A549 (cell line): ENCODE data around the gene ZNF292. TPM values are rescaled to one million over a fixed set of nuclear protein-coding genes. Genes with fewer than 3 reads are reported as not detected.

ENCODE experiments used
- ATAC-seq, 2 experiments: fragments of 200-7000 bp in 1 of 2; fragments of >200 bp in 1 of 2; cut with Nextera tagmentation in 1 of 2; cut with Tn5 transposase in 1 of 2; 3 replicates each; pipeline versions ENCODE4 v1.8.0 to v1.9.1; 2018 to 2020; ENCODE audit warnings: mild to moderate bottlenecking in 1 of 2, moderate library complexity in 1 of 2
- CTCF ChIA-PET: fragments of 300-600 bp; sonication (Branson Sonifier 250); formaldehyde crosslinking; extraction: SDS; loops from one replicate; lab custom pipeline; 2021; ENCODE audit warnings: antibody characterized with exemption, inconsistent platforms; lab: Yijun Ruan, JAX
- POLR2A ChIA-PET: fragments of 350-600 bp; formaldehyde crosslinking; extraction: SDS; loops from one replicate; lab custom pipeline; 2021; ENCODE audit warnings: antibody characterized with exemption, inconsistent platforms; lab: Yijun Ruan, JAX
- DNase-seq, 2 experiments: peaks; one replicate each; pipeline versions ENCODE4 v3.0.0 to v3.0.0-alpha.2; 2011 to 2016; ENCODE audit warnings: low read depth in 1 of 2, low spot score in 1 of 2
- FAIRE-seq: peaks from 2 replicates; lab custom pipeline; 2011; peaks lifted over from hg19 to GRCh38; lab: Jason Lieb, UNC
- H3K27ac ChIP-seq, 2 experiments: fragments of >200 bp; sonication (Bioruptor Twin); formaldehyde crosslinking; 3 replicates each; pipeline ENCODE4 v1.5.1; 2016 to 2017
- H3K4me1 ChIP-seq: fragments of >200 bp; sonication (Bioruptor Twin); formaldehyde crosslinking; 3 replicates; pipeline ENCODE4 v1.6.1; 2016
- H3K4me2 ChIP-seq: fragments of >200 bp; sonication (Bioruptor Twin); formaldehyde crosslinking; 3 replicates; pipeline ENCODE4 v1.6.1; 2016
- H3K4me3 ChIP-seq: fragments of >200 bp; sonication (Bioruptor Twin); formaldehyde crosslinking; 3 replicates; pipeline ENCODE4 v1.5.1; 2016
- H3K9me3 ChIP-seq: fragments of >200 bp; sonication (Bioruptor Twin); formaldehyde crosslinking; 3 replicates; pipeline ENCODE4 v1.6.1; 2016
- ATOH8 ChIP-seq: fragments of 250-450 bp; sonication (Bioruptor Pico); IDR thresholded peaks from 2 replicates; pipeline ENCODE4 v1.5.0; 2020; ENCODE audit warnings: low read depth, mild to moderate bottlenecking, moderate library complexity
- BHLHE40 ChIP-seq: IDR thresholded peaks from 2 replicates; pipeline ENCODE4 v1.6.1; 2012; ENCODE audit warnings: low read depth, low read length, inconsistent platforms
- CBX8 ChIP-seq: fragments of 200-600 bp; sonication (generic); IDR thresholded peaks from 2 replicates; pipeline ENCODE4 v1.6.1; 2016
- CHD4 ChIP-seq: fragments of 200-600 bp; sonication (generic); IDR thresholded peaks from 2 replicates; pipeline ENCODE4 v1.6.1; 2016; ENCODE audit warnings: antibody characterized with exemption, mild to moderate bottlenecking, borderline replicate concordance
- EHF ChIP-seq: fragments of 250-450 bp; sonication (Bioruptor Pico); IDR thresholded peaks from 2 replicates; pipeline ENCODE4 v1.5.0; 2020; ENCODE audit warnings: mild to moderate bottlenecking
- ESRRA ChIP-seq: fragments of 150-350 bp; IDR thresholded peaks from 2 replicates; pipeline ENCODE4 v1.6.1; 2014; ENCODE audit warnings: mild to moderate bottlenecking, low read length, borderline replicate concordance
- FOSB ChIP-seq: fragments of 250-450 bp; sonication (Bioruptor Pico); IDR thresholded peaks from 2 replicates; pipeline ENCODE4 v1.5.0; 2020; ENCODE audit warnings: mild to moderate bottlenecking, moderate library complexity
- FOXS1 ChIP-seq: fragments of 250-450 bp; sonication (Bioruptor Pico); IDR thresholded peaks from 2 replicates; pipeline ENCODE4 v1.5.0; 2020; ENCODE audit warnings: mild to moderate bottlenecking, moderate library complexity
- HEYL ChIP-seq: fragments of 250-450 bp; sonication (Bioruptor Pico); IDR thresholded peaks from 2 replicates; pipeline ENCODE4 v1.8.0; 2021; ENCODE audit warnings: mild to moderate bottlenecking, moderate library complexity
- MAFK ChIP-seq: fragments of 450-650 bp; IDR thresholded peaks from 2 replicates; pipeline ENCODE4 v1.6.1; 2014; ENCODE audit not compliant: partially characterized antibody
- MYC ChIP-seq: IDR thresholded peaks from 2 replicates; pipeline ENCODE4 v1.6.1; 2012; ENCODE audit warnings: mild to moderate bottlenecking, inconsistent platforms, low read length, improper control_type of control experiment, borderline replicate concordance
- PBX3 ChIP-seq: IDR thresholded peaks from 2 replicates; pipeline ENCODE4 v1.6.1; 2012
- POLR2A ChIP-seq: IDR thresholded peaks from 2 replicates; pipeline ENCODE4 v1.6.1; 2012; ENCODE audit warnings: mild to moderate bottlenecking, low read length
- RAD21 ChIP-seq, 2 experiments: fragments of >200 bp in 1 of 2; sonication (Bioruptor Twin) in 1 of 2; formaldehyde crosslinking in 1 of 2; IDR thresholded peaks in 1 of 2; conservative IDR thresholded peaks in 1 of 2; 2 replicates in 1 of 2; 3 replicates in 1 of 2; pipeline ENCODE4 v1.6.1; 2012 to 2018; ENCODE audit warnings: inconsistent platforms in 1 of 2
- SMC3 ChIP-seq: fragments of >200 bp; sonication (Bioruptor Twin); formaldehyde crosslinking; IDR thresholded peaks from 3 replicates; pipeline ENCODE4 v1.6.1; 2018; ENCODE audit warnings: inconsistent platforms
- TFCP2L1 ChIP-seq: fragments of 250-450 bp; sonication (Bioruptor Pico); IDR thresholded peaks from 2 replicates; pipeline ENCODE4 v1.5.0; 2021; ENCODE audit warnings: mild to moderate bottlenecking
- ZNF302 ChIP-seq: fragments of 250-450 bp; sonication (Bioruptor Pico); IDR thresholded peaks from 2 replicates; pipeline ENCODE4 v1.9.0; 2021; ENCODE audit warnings: inconsistent platforms, mild to moderate bottlenecking, moderate library complexity
- ZSCAN20 ChIP-seq: fragments of 250-450 bp; sonication (Bioruptor Pico); IDR thresholded peaks from 2 replicates; pipeline ENCODE4 v1.8.0; 2022; ENCODE audit warnings: mild to moderate bottlenecking, moderate library complexity
- WGBS: methylation state at CpG from one replicate; pipeline ENCODE4 v1.1.6; 2017; ENCODE audit errors: missing lambda C conversion rate; 5-methylcytosine and 5-hydroxymethylcytosine counted together
- polyA plus RNA-seq, 4 experiments: library from polyadenylated mRNA; depleted of rRNA in 3 of 4; stranded (reverse); fragments of >200 nt; fragmentation: RNase III in 1 of 4; extraction: RNeasy Plus Mini Kit Qiagen cat#74134 plus additional on column Dnase treatment in 1 of 4; gene quantifications; 2 replicates in 3 of 4; 3 replicates in 1 of 4; pipeline ENCODE4 v1.2.3, GENCODE V29; 2011 to 2017
- TF ChIP-seq, protein P1 (sequence below): fragments of >200 bp; sonication (Bioruptor Twin); formaldehyde crosslinking; IDR thresholded peaks from 3 replicates; pipeline ENCODE4 v1.5.1; 2016

The ZNF292 gene
- polyA plus RNA-seq, 2 of the 4 experiments (the other 2 are of a cell fraction), result 2.5 to 7.5 TPM

- 50% methylated on average over 1 of the region's 1 CpG for WGBS
- DNase-seq (no peak), FAIRE-seq (no peak)
- no peaks in the 10 kb centered on the region for H3K4me1 ChIP-seq
- peak; percentile 25 for TF ChIP-seq MAFK
- no peak for TF ChIP-seq ZNF302 (CRISPR knock-in tag)
- TF ChIP-seq, all 56 proteins: peak for 1
- CTCF ChIA-PET, result interaction anchor here (1.1 to 2.1 kb wide), 3 partner anchors 10 to 137 kb away, joined by 3 to 6 read pairs (median 3); no protein-coding TSS in a partner anchor
- Histone ChIP-seq H3K9me3 (no peaks in the 10 kb centered on the region), H3K4me3 (no peak overlapping the region), H3K4me2 (no peak overlapping the region), H3K27ac (no peak overlapping the region)
- POLR2A ChIA-PET, result no interaction called here
- ATAC-seq, result no peak
These were observed 121.3 kb downstream of the ZNF292 start for GRCh38 chr6:87276624-87277023.

DNA sequence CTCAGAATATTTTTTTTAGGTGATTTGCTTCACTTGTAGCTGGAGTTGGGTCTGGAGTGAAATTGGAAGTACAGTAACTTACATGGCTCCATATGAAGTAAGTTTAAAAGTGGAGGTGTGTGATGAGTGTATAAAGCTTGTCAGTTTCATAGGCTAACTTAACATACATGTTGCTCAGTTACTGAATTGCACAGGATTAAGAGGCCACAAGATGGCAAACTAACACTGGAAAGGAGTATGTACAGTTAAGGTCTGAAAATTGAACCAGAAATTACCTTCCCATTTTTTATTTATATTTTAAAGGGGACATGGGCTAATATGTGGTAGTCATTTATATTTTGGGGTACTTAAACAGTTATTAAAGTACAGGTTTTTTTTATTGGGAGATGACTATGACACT lies 121.8 kb downstream of the ZNF292 start:
- H3K4me2 ChIP-seq, result no peak overlapping the region
- FAIRE-seq, result no peak
- peak in 1 of 2 experiments; percentile 39 for DNase-seq
- no peaks in the 10 kb centered on the region for H3K4me1 ChIP-seq
- H3K4me3 ChIP-seq, result no peak overlapping the region
- ChIA-PET CTCF (interaction anchor here (1.1 to 2.1 kb wide), 3 partner anchors 10 to 137 kb away, joined by 3 to 6 read pairs (median 3); no protein-coding TSS in a partner anchor), POLR2A (no interaction called here)
- H3K9me3 ChIP-seq, result no peaks in the 10 kb centered on the region
- TF ChIP-seq RAD21 (conservative IDR thresholded peaks at IDR 0.05 in 1 of 2, IDR thresholded peaks at IDR 0.05 in 1 of 2), result peak; percentile 35 to 53; a peak in 2 of 5 replicates
- TF ChIP-seq ESRRA, result no peak
- TF ChIP-seq, protein P1, sequence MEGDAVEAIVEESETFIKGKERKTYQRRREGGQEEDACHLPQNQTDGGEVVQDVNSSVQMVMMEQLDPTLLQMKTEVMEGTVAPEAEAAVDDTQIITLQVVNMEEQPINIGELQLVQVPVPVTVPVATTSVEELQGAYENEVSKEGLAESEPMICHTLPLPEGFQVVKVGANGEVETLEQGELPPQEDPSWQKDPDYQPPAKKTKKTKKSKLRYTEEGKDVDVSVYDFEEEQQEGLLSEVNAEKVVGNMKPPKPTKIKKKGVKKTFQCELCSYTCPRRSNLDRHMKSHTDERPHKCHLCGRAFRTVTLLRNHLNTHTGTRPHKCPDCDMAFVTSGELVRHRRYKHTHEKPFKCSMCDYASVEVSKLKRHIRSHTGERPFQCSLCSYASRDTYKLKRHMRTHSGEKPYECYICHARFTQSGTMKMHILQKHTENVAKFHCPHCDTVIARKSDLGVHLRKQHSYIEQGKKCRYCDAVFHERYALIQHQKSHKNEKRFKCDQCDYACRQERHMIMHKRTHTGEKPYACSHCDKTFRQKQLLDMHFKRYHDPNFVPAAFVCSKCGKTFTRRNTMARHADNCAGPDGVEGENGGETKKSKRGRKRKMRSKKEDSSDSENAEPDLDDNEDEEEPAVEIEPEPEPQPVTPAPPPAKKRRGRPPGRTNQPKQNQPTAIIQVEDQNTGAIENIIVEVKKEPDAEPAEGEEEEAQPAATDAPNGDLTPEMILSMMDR, result peak; percentile 27; the same call in 1 of the 3 replicates
- ATAC-seq, result peak; percentile 66 to 83; a peak in 3 of 6 replicates
- no peak overlapping the region for H3K27ac ChIP-seq

- Histone ChIP-seq H3K27ac (no peak overlapping the region), H3K4me1 (no peaks in the 10 kb centered on the region), H3K9me3 (no peaks in the 10 kb centered on the region), H3K4me3 (no peak overlapping the region), H3K4me2 (no peak overlapping the region)
- ATAC-seq (no peak), FAIRE-seq (no peak), DNase-seq (no peak)
- ChIA-PET POLR2A (no interaction called here), CTCF (no interaction called here)
- no peak for TF ChIP-seq BHLHE40
- TF ChIP-seq FOSB (CRISPR knock-in tag), result no peak
- no peak for TF ChIP-seq MYC
- no peak for TF ChIP-seq HEYL (CRISPR knock-in tag)
- no peak for TF ChIP-seq TFCP2L1
- TF ChIP-seq PBX3, result no peak
- TF ChIP-seq EHF (CRISPR knock-in tag), result no peak
- TF ChIP-seq CHD4, result no peak
- no peak for TF ChIP-seq POLR2A
- no peak for TF ChIP-seq CBX8
- TF ChIP-seq ZSCAN20 (CRISPR knock-in tag), result no peak
- 45% methylated on average over 2 of the region's 2 CpGs for WGBS
These were observed 123.8 kb downstream of the ZNF292 start for GRCh38 chr6:87279196-87279595.

DNA sequence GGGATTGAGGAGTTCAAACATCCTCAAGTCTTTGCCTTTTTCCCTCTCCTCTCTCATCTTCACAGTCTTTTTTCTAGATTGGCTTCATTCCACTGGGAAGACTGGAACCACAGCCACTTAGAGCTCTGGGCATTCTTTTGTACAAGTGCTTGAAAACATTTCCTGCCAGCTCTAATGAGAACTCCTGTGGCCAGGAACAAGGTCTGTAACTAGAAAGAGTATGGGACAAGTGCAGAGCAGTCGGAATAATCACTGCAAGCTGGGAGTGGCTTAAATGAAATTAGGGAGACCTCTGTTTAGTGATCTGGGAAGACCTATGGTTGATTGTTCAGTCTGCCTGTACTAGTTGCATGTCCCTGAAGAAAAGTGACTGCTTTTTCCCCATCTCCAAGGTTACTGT lies 126.1 kb downstream of the ZNF292 start:
- no peak for TF ChIP-seq ATOH8 (CRISPR knock-in tag)
- no peak for TF ChIP-seq RAD21 (conservative IDR thresholded peaks at IDR 0.05 in 1 of 2, IDR thresholded peaks at IDR 0.05 in 1 of 2)
- TF ChIP-seq SMC3, result no peak
- TF ChIP-seq FOXS1 (CRISPR knock-in tag), result no peak
- WGBS, result 91% methylated on average over 1 of the region's 1 CpG
- CTCF ChIA-PET, result no interaction called here
- H3K4me2 ChIP-seq, result no peak overlapping the region
- FAIRE-seq, result no peak
- H3K9me3 ChIP-seq, result no peaks in the 10 kb centered on the region
- no peak overlapping the region for H3K4me3 ChIP-seq
- DNase-seq, result no peak
- no peak overlapping the region for H3K27ac ChIP-seq
- H3K4me1 ChIP-seq, result no peaks in the 10 kb centered on the region
- no peak for ATAC-seq
- POLR2A ChIA-PET, result no interaction called here
